IPS DF 6.9 (cell line): ENCODE results near the gene IL19.

Source experiments
- DNase-seq: peaks from one replicate; pipeline ENCODE4 v3.0.0-alpha.2; 2013; ENCODE audit warnings: low read depth, low spot score
- H3K27ac ChIP-seq: one replicate; pipeline ENCODE4 v1.5.1; 2013; ENCODE audit warnings: low read length, control low read depth
- H3K27me3 ChIP-seq: 2 replicates; pipeline ENCODE4 v1.6.1; 2013; ENCODE audit warnings: mild to moderate bottlenecking, low read length; ENCODE audit not compliant: control insufficient read depth, insufficient read depth
- H3K36me3 ChIP-seq: 2 replicates; pipeline ENCODE4 v1.6.1; 2013; ENCODE audit warnings: low read length; ENCODE audit not compliant: control insufficient read depth, insufficient read depth
- H3K4me1 ChIP-seq: 2 replicates; pipeline ENCODE4 v1.6.1; 2013; ENCODE audit warnings: low read length; ENCODE audit not compliant: control insufficient read depth, insufficient read depth
- H3K4me3 ChIP-seq: 2 replicates; pipeline ENCODE4 v1.5.1; 2013; ENCODE audit warnings: mild to moderate bottlenecking, low read length
- H3K9me3 ChIP-seq: 2 replicates; pipeline ENCODE4 v1.6.1; 2013; ENCODE audit warnings: low read length, inconsistent platforms; ENCODE audit not compliant: control insufficient read depth, insufficient read depth
- WGBS: extraction: QIAGEN DNeasy Blood & Tissue Kit; methylation state at CpG from one replicate; pipeline ENCODE4 v1.1.7; 2013; ENCODE audit warnings: mixed read lengths, missing lambda C conversion rate; ENCODE audit not compliant: insufficient read length, insufficient coverage; 5-methylcytosine and 5-hydroxymethylcytosine counted together

IL19 gene

DNA sequence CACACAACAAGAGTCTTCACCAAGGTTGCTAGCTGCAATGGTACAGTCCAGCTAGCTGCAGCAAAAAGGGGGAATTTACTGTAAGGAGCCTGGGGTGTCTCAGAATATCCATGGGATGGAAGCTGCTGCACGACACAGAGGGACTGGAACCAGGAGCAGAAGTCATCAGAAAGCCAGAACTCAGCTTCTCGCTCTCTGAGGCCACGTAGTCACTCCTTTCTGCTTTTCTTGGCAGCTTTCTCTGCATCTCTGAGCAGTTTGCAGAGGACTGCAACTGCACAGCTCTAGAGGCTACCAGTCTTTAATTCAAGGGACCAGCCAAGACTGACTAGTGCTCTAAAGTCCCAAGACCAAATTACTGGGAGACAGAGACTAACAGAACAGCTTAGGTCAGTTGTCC, 28.7 kb downstream of the IL19 start:
- Histone ChIP-seq H3K4me3 (no peak overlapping the region), H3K9me3 (no peaks in the 10 kb centered on the region), H3K27ac (no peak overlapping the region), H3K36me3 (no peaks in the 10 kb centered on the region), H3K4me1 (no peaks in the 10 kb centered on the region), H3K27me3 (no peaks in the 10 kb centered on the region)
- DNase-seq = no peak
- WGBS = no CpG with 5 or more reads among the region's 3 CpGs

DNA sequence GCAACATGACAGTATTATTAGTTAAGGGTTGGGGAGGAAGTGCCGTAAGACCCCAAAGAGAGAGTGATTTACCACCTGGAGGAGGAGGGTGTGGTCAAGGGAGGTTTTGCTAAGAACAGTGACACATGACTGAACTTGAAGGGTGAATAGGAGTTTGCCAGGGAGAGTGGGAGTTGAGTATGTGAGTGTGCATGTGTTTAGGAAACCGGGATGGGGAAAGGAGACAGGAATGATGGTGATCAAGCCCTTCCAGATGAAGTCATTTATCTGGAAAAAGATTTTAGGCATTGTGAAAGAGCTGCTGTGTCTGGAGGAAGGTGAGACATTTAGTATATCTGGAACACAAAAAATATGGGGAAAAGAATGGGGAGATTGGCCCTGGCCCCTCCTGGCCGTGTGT, 29.8 kb downstream of the IL19 start:
- Histone ChIP-seq H3K27me3 (no peaks in the 10 kb centered on the region), H3K36me3 (no peaks in the 10 kb centered on the region), H3K4me3 (no peak overlapping the region), H3K27ac (no peak overlapping the region), H3K9me3 (no peaks in the 10 kb centered on the region), H3K4me1 (no peaks in the 10 kb centered on the region)
- no CpG with 5 or more reads among the region's 3 CpGs for WGBS
- no peak for DNase-seq

DNA sequence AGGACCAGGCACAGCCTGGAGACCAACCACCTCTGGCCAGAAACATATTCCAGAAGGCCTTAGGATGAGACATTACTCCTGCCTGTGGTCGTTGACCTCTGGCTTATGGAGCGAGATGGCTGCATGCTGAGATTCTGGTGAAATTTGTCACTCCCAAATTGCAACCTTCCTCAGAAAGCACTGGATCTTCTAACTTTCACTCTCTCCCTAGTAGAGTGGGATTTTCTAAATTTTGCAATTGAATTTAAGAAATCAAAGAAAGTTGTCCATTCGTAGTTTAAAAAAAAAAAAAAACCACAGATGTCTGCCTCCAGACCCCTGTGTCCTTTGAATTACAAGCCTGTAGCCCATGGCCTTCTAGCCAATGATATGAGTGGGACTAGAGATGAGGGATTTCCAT, 30.3 kb downstream of the IL19 start:
- no peak for DNase-seq
- no peak overlapping the region for H3K27ac ChIP-seq
- no peaks in the 10 kb centered on the region for H3K36me3 ChIP-seq
- no peaks in the 10 kb centered on the region for H3K27me3 ChIP-seq
- WGBS = no CpG with 5 or more reads among the region's 3 CpGs
- no peaks in the 10 kb centered on the region for H3K4me1 ChIP-seq
- H3K4me3 ChIP-seq = no peak overlapping the region
- no peaks in the 10 kb centered on the region for H3K9me3 ChIP-seq

DNA sequence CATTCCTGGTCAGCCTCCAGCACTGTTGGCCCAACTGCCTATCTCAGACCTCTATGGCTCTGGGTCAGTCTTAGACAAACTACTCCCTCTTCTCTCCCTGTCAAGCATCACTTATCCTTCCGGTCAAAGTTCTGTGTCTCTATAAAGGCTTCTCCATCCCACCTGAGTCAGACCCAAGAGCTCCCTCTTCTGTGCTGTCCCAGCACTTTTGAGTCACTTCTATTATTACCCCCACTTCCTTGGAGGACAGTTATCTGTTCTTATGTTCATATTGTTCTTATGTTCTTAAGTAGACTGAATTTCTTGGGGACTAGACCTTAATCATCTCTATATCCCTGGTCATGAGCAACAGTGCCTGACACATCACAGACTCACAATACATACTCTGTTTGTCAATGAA, 30.9 kb downstream of the IL19 start:
- no peaks in the 10 kb centered on the region for H3K4me1 ChIP-seq
- H3K27ac ChIP-seq = no peak overlapping the region
- H3K9me3 ChIP-seq = no peaks in the 10 kb centered on the region
- no peaks in the 10 kb centered on the region for H3K27me3 ChIP-seq
- no CpG with 5 or more reads among the region's 1 CpG for WGBS
- DNase-seq = no peak
- no peaks in the 10 kb centered on the region for H3K36me3 ChIP-seq
- H3K4me3 ChIP-seq = no peak overlapping the region

DNA sequence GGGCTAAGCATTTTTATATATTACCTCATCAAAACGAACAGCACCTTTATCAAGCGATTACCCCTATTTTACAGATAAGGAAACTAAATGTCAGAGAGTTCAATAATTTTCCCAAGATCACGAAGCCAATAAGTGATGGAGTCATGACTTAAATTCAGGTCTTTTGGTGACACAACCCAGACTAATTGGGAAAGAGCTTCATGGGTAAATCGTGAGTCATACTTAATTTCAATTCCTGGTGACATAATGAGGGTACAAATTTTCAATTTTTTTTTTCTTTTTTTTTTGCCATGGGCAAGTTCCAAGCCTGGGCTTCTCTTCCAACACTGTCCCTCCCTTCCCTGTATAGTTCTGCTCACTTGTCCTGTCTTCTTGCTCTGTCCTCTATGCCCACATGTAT, 31.8 kb downstream of the IL19 start:
- no peak for DNase-seq
- WGBS = no CpG with 5 or more reads among the region's 4 CpGs
- H3K27me3 ChIP-seq = no peaks in the 10 kb centered on the region
- H3K36me3 ChIP-seq = no peaks in the 10 kb centered on the region
- H3K9me3 ChIP-seq = no peaks in the 10 kb centered on the region
- H3K4me1 ChIP-seq = no peaks in the 10 kb centered on the region
- no peak overlapping the region for H3K27ac ChIP-seq
- H3K4me3 ChIP-seq = no peak overlapping the region

DNA sequence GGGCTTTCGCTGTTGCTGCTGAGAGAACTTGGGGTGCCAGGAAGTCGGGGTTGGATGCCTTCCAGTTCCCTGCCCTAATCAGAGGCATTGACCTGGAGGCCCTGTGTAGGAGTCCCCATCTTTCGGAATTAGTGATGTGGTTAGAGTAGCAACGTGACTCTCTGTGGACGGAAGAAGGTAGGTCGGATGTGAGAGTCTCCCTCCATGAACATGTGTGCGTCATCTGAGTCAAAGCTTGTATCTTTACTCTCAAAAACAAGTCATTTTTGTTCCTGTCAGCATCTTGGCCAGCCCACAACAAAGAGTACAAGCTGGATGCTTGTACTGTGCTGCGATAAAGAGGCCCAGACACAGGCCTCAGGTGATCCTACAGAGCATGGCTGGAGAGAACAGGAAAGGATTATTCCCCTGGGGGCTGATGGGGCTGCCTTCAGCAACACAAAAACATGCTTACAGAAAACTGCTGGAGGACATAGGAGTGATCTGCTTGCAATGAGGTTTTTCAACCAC, 32.7 kb downstream of the IL19 start:
- H3K9me3 ChIP-seq = no peaks in the 10 kb centered on the region
- no peak overlapping the region for H3K27ac ChIP-seq
- H3K27me3 ChIP-seq = no peaks in the 10 kb centered on the region
- H3K4me1 ChIP-seq = no peaks in the 10 kb centered on the region
- DNase-seq = no peak
- no CpG with 5 or more reads among the region's 8 CpGs for WGBS
- no peak overlapping the region for H3K4me3 ChIP-seq
- no peaks in the 10 kb centered on the region for H3K36me3 ChIP-seq

DNA sequence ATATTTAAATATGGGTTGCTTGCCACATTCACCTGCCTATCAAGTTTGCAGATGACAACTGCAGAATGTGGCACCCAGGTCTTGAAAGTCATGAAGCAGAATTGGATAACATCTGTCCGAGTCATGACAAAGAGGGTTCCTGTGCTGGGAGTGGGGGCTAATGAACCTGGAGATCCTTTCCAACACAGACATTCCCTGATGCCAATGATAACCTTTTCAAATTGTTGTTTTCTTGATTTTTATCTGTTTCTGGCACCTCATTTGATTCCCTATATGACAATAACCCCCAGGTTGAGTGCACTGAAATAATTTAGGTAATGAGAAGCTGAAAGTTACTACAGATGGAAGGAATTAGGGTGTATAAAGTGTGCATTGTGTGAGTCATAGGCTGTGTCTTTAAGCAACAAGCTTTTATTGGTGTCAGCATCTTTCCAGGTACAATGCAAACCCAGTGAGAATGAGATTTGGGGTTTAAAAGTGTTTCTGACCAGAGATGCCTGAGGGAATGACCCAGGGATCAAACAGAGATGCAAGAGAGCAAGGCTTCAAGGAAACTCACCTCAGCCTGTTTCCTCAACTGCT, 33.7 kb downstream of the IL19 start:
- Histone ChIP-seq H3K4me1 (no peaks in the 10 kb centered on the region), H3K9me3 (no peaks in the 10 kb centered on the region), H3K27me3 (no peaks in the 10 kb centered on the region), H3K36me3 (no peaks in the 10 kb centered on the region), H3K27ac (no peak overlapping the region), H3K4me3 (no peak overlapping the region)
- DNase-seq = no peak
- no CpG with 5 or more reads among the region's 1 CpG for WGBS

DNA sequence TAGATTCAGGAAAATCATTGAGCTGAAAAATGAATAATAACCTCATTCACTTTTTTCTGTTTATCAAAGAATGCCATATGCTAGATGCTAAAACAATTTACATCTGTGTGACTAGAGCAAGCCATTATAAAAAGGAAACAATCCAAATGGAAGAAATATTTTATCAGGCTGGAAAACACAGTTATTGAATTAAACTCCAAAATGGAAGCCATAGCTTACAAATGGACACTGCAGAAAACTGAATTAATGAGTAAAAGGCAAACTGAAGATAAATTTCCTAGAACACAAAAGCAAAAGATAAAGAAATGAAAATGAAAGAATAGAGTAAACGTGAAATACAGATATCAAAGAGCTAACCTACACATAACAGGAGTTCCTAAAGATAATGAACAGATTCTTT, 34.8 kb downstream of the IL19 start:
- H3K4me3 ChIP-seq = no peak overlapping the region
- no peaks in the 10 kb centered on the region for H3K36me3 ChIP-seq
- no peak for DNase-seq
- no peaks in the 10 kb centered on the region for H3K4me1 ChIP-seq
- H3K27me3 ChIP-seq = no peaks in the 10 kb centered on the region
- H3K27ac ChIP-seq = no peak overlapping the region
- WGBS = no CpG with 5 or more reads among the region's 1 CpG
- H3K9me3 ChIP-seq = no peaks in the 10 kb centered on the region

DNA sequence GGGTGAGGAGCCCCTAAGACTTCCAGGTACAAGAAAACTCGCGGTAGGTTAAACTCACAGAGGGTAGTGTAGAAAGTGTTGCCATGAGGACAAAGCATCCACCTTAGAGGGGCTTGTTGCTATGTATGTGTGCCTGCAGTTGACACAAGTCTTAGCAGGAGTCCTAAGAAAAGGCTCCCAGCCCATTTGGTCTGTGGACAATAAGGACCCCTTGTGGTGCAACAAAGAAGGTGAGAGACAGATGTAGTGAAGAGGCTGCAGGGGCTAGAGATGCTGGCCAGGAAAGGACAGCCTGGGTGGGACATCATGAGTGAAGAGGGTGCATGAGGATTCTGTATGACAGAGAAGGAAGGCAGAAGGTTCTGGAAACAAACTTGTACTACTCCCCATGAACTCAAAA, 38.0 kb downstream of the IL19 start:
- no CpG with 5 or more reads among the region's 2 CpGs for WGBS
- no peak overlapping the region for H3K27ac ChIP-seq

DNA sequence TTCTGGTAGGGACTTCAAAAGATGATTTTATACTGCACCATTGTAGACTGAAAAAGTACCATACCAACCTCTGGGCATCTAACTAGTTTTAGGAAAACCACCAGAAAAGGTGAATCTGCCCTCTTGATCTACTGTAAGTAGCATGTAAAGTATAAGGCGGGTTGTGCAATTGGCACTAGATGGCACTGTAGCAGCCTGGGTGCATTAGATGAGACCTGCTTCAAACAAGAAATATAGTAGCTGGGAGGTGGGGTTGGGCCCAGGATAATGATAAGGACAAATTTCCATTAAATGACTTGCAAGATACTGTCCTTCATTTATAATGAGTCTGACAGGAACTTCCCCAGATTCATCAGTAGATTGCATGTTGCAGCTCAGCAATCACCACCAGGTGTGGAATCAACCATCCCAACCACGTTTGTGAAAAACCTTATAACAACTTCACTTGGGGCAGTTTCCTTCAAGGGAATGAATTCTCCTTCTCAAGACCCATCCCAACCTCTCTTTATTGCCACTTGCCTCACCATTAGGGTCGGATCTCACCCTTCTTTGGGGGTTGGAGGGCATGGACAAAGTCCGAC, 39.0 kb downstream of the IL19 start:
- Histone ChIP-seq H3K27ac (no peak overlapping the region), H3K4me3 (no peak overlapping the region), H3K27me3 (no peaks in the 10 kb centered on the region), H3K4me1 (no peaks in the 10 kb centered on the region), H3K36me3 (no peaks in the 10 kb centered on the region), H3K9me3 (no peaks in the 10 kb centered on the region)
- DNase-seq = no peak
- WGBS = no CpG with 5 or more reads among the region's 4 CpGs

More for the DNA sequence above, 38.0 kb downstream of the IL19 start:
- Histone ChIP-seq H3K36me3 (no peaks in the 10 kb centered on the region), H3K27me3 (no peaks in the 10 kb centered on the region), H3K9me3 (no peaks in the 10 kb centered on the region), H3K4me1 (no peaks in the 10 kb centered on the region), H3K4me3 (no peak overlapping the region)
- DNase-seq = no peak

DNA sequence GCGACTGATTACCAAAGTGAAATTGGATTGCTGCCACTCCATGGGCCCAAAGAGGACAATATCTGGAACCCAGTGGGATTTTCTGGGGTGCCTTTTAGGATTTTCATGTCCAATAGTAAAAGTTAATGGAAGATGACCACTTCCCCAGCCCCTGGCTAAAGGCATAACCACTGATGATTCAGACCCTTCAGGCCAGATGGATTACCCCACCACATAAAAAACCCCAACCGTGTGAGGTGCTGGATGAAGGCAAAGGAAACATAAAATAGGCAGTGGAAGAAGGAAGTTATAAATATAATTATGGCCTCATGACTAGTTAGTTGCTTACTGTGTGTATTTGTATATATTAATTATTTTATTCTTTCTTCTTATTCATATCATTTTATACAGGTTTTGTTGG, 41.9 kb downstream of the IL19 start:
- Histone ChIP-seq H3K9me3 (no peaks in the 10 kb centered on the region), H3K4me1 (no peaks in the 10 kb centered on the region), H3K4me3 (no peak overlapping the region), H3K36me3 (no peaks in the 10 kb centered on the region), H3K27ac (no peak overlapping the region), H3K27me3 (no peaks in the 10 kb centered on the region)
- WGBS = no CpG with 5 or more reads among the region's 2 CpGs
- no peak for DNase-seq
